Measurements from ENCODE around the gene SGCD.

Gene SGCD

DNA sequence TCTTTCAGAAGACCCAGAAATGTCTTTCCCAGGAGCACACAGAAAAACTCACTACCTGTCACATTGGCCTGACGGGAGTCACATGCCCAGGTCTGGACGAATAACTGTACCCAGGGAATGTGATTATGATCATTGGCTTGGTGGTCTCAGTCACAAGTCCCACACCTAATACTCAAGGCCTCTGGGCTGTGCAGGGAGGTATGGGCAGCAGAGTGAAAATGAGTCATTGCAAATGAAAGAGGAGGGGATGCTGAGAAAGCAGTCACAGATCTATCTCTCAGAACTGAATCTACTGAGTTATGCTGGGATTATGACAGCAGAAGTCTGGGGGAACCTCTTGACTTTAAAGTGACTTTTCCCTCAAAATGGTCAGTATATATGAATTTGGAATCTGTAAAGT lies 36.9 kb downstream of the SGCD start:
- no peak for DNase-seq

GRCh38 chr5:156366521-156366920 lies 39.6 kb downstream of the SGCD start:
- no peak for DNase-seq

- no peak for DNase-seq
Observed at GRCh38 chr5:156367597-156367996, 40.6 kb downstream of the SGCD start.

DNA sequence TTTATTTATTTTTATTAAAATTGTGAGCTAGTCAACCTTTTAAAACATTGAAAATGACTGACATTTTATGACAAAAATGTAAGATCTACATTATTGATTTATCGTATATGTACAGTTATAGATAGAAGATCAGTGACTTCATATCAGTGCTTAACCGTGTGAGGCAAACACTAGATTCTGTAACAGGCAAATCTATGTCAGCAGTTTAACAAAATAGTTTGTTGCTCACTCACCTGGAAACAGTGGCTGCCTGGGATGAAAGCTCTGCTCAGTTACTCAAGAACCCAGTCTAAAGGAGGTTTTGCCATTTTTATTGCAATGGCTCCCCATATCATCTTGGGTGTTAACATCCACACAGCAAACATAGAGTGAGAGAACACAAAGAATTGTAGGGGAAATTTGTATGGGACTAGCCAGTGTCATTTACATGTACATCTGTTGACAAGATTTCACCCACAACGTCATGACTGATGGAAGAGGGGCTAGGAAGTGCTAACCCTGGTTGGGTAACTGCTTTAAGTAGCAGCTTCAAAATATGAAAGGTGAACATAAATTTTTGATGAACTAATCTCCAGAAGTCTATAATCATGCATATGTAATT lies 49.0 kb downstream of the SGCD start:
- no peak for DNase-seq

DNA sequence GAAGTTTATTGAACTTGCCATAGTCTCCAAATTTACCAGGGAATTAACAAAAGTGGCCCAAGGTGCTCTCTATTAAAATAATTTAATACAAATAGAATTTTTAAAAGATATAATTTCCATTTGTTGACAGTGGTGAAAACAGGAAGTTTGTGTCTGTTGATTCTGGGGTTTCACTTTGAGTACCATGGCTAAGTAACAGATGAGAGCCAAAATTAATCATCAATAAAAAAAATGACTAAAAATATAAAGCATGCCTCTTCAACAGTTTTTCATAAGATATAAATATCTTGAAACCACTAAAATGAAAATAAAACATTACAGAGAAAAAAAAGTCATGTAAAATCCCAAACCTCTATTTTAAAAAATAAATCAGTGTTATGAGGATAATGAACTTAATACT lies 49.8 kb downstream of the SGCD start:
- no peak for DNase-seq

DNA sequence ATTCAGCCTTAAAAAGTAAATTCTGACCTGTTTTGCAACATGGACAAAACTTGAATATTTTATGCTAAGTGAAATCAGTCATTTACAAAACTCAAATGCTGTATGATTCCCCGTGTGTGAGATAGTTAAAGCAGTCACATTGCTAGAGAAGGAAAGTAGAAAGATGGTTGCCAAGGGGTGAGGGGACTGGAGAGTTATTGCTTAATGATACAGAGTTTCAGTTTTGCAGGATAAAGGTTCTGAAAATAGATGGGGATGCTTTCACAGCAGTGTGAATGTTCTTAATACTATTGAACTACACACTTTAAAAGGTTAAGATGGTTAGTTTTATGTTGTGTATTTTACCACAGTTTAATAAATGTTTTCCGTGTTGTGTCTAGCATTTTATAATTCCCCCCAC lies 51.2 kb downstream of the SGCD start:
- no peak for DNase-seq

DNA sequence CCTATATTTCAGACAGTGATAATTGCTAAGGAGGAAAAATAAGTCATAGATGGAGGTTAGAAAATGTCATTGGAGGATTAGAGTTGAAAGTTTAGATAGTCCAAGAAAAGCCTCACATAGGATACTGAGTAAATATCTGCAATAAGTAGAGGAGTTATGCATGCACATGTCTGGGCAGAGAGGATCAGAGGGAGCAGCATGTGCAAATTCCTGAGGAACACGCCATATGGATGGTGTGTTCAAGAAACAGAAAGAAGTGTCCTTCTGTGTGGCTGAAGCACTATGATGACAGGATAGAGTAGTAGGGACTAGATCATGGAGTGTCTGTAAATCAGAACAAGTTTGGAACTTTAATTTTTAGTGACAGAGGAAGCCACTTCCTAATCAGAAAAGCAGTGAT lies 52.2 kb downstream of the SGCD start:
- no peak for DNase-seq

GRCh38 chr5:156380848-156381247 lies 53.9 kb downstream of the SGCD start:
- no peak for DNase-seq

GRCh38 chr5:156383510-156384265 lies 56.7 kb downstream of the SGCD start:
- peak; percentile 32 for DNase-seq

DNA sequence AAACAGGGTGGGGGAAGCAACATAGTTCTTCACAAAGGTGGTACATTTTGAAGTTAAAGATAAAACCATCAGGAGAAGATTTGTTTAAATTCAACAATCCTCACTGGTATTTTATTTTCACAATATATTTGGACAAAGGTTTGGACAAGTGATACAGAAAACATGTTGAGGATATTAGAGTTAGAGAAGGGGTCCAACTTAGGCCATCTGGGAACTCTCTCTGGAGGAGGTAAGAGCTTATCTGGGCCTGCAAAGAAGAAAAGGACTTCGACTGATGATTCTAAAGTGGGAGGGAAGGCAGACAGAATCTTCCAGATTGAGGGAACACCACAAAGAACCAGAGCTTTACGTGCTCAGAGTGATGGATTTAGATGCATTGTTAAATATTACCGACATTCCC lies 58.5 kb downstream of the SGCD start:
- no peak for DNase-seq

DNA sequence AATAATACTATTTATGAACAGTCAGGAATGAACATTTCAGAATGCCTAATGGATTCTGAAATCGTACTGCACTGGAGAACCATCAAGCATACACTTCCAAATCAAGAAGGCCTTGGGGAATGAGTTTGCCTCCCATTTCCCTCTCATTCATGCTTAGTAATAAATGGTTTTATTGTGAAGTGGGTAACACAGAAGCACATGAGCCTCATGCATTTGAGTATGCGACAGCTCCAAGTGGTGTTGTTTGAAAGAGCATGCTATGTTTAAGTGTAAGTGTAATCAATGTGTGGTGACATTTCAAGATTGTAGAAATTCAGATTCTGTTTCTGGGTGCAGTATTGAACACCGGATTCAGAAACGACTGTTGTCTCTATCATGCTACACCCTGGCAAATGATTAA lies 60.0 kb downstream of the SGCD start:
- no peak for DNase-seq

DNA sequence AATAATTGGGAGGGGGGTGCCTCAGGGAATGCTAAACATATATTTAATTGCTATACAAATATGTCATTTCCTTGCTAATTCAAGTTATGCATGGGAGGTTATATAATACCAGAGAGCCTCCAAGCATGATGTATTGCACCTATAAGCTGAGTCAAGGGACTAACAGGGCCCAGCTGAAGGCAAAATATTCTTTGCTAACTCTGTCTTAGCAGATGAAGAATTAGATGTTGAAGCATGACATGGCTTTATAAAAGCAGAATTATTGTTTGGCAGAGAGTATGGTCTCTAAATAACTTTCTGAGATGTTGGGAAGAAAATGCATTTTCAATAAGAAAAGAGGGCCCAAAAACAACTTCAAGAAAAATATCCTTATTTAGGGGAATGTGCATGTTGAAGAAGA lies 60.4 kb downstream of the SGCD start:
- no peak for DNase-seq

DNA sequence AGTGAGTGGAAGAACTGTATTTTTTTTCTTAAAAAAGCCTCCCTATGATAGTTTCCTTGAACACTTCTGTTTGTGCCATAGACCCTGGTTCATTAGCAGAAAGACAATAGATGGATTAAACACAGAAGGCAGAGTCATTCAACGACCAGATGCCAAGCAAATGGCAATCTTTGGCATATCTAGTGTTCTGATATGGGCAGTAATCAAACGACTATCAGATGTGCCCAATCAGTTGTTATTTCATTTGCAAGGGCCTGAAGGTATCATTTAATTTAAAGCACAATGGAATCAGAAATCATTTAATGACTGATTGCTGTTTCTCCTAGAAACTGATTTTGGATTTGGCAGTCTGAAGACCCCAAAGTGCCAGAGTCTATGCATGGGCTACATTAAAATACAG lies 61.3 kb downstream of the SGCD start:
- no peak for DNase-seq

GRCh38 chr5:156391139-156391538 lies 64.2 kb downstream of the SGCD start:
- no peak for DNase-seq

GRCh38 chr5:156393980-156394379 lies 67.0 kb downstream of the SGCD start:
- no peak for DNase-seq

GRCh38 chr5:156394642-156395305 lies 67.8 kb downstream of the SGCD start:
- peak; percentile 15 for DNase-seq

DNA sequence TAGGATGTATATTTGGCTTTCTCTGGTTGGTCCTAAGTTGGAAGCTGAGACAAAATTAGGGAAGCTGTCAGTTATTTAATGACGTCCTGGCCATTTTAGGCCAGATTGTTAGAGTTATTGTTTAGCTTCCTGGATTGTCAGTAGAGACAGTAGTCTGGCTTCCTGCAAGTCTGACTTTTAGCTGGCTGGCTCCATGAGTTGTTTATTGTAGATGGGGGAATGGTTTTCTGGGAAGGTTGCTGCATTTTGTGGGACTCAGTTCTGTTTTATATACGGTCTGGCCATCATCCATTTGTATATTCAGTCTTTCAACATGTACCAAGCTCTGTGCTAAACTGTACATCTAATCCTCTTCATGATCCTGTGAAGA lies 68.3 kb downstream of the SGCD start:
- no peak for DNase-seq

- peak; percentile 15 for DNase-seq
Observed at GRCh38 chr5:156396063-156396829, 69.3 kb downstream of the SGCD start.

DNA sequence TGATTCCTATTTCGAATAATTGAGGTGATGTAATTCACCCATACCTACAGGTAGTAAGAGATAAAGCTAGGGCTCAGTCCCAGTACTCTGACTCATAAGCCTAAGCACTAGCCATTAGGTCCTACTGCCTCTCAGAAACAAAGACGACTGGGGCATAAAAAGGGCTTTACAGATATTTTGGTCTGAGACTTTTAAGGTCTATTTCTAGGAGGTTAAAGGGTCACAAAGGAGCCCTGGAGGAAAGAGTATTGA lies 69.8 kb downstream of the SGCD start:
- no peak for DNase-seq

GRCh38 chr5:156399323-156399722 lies 72.4 kb downstream of the SGCD start:
- no peak for DNase-seq

- DNase-seq, result no peak
Observed at GRCh38 chr5:156400231-156400986, 73.4 kb downstream of the SGCD start.

- no peak for DNase-seq
Observed at GRCh38 chr5:156401804-156402203, 74.8 kb downstream of the SGCD start.

DNA sequence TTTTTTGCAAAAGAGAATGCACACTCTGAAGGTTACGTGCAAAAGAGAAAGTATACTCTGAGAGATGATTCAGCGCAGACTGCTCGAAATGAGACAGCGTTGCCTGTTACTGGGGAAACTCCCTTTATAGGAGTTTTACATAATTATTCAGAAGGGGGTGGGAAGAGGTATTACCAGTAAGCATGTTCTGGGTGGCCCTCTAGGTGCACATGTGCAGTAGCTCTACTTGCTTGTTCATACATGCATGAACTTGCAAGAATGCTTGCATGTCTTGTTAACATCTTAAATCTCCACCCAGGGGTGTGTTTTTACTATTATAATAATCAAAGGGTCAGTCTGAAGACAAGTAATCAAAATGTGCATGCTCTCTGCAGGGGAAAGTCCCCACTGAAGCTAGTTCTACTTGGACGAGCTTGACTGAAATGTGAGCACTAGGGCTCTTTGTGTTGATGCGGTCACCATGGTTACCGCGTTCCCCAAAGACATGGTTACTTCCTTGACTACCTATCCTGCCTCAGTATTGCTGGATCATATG lies 75.5 kb downstream of the SGCD start:
- DNase-seq, result no peak

All from NCI-H446 treated with DMSO at 0.1 percent for 48 hours (cell line).